Activated T-helper 1 cell treated with anti-CD3 and anti-CD28 coated beads, Interleukin-12 subunit alpha, Interleukin-12 subunit beta, Interleukin-2, Interleukin-4 antibody, amounts not matched to agents 30 ng/mL and 10 ng/mL and 1 ng/mL, durations not matched to agents 14 hours and 24 hours and 36 hours (primary cell): ENCODE data around the gene HLA-C. TPM values are rescaled to one million over a fixed set of nuclear protein-coding genes. Genes with fewer than 3 reads are reported as not detected.
"Not testable (repeated sequence)": the region's sequence is repeated elsewhere in the genome, so short reads cannot be mapped to it uniquely, and the experiment has no call there.

Experiments used
- DNase-seq: peaks from one replicate; pipeline ENCODE4 v3.0.0; 2021; ENCODE audit warnings: low spot score
- H3K27ac Mint-ChIP-seq: one replicate; pipeline ENCODE4 v1.8.0; 2021; ENCODE audit warnings: mild to moderate bottlenecking, mixed read lengths
- H3K27me3 Mint-ChIP-seq: one replicate; pipeline ENCODE4 v1.8.0; 2022; ENCODE audit warnings: mild to moderate bottlenecking, moderate library complexity, mixed read lengths; ENCODE audit not compliant: insufficient read depth
- H3K36me3 Mint-ChIP-seq: one replicate; pipeline ENCODE4 v1.8.0; 2021; ENCODE audit warnings: low read depth, mixed read lengths
- H3K4me1 Mint-ChIP-seq: one replicate; pipeline ENCODE4 v1.8.0; 2021; ENCODE audit warnings: low read depth, mixed read lengths
- H3K4me3 Mint-ChIP-seq: one replicate; pipeline ENCODE4 v1.8.0; 2021; ENCODE audit warnings: mild to moderate bottlenecking, moderate library complexity, mixed read lengths
- H3K9me3 Mint-ChIP-seq: one replicate; pipeline ENCODE4 v1.8.0; 2021; ENCODE audit warnings: mixed read lengths
- intact Hi-C: fragments of 100-400 bp; cut with micrococcal nuclease; formaldehyde crosslinking; loops from one replicate; pipeline ENCODE4 v1.15.1; 2024
- total RNA-seq: library from RNA; stranded (reverse); gene quantifications from 2 replicates; pipeline ENCODE4 v1.2.3, GENCODE V29; 2022

Gene HLA-C
- total RNA-seq, 1 donor from 2014 or later: 944 TPM

DNA sequence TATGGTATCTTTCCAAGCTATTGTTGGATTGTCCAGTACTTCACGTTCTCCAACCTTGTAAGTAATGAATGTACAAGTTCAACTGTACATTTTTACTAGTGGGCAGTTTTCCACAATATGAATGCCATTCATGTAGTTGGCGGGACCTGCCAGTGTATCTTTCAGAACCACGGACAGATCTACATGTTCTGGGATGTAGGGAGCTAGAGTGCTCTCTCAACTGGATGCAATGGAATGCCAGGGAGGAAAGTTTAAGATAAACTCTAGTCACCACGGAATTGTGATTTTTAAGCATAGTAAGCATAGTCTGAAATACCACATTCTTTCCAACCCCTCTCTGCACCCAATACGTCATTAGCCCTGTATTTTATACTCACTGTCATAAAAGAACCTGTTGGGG is 21.5 kb upstream of the HLA-C start:
- Mint-ChIP-seq H3K4me1 (peaks cover 12% of the 10 kb centered on the region), H3K4me3 (no peak overlapping the region), H3K36me3 (no peaks in the 10 kb centered on the region), H3K9me3 (no peaks in the 10 kb centered on the region), H3K27ac (no peak overlapping the region), H3K27me3 (peaks cover 29% of the 10 kb centered on the region)
- no peak for DNase-seq
- intact Hi-C loops: no loop called here

DNA sequence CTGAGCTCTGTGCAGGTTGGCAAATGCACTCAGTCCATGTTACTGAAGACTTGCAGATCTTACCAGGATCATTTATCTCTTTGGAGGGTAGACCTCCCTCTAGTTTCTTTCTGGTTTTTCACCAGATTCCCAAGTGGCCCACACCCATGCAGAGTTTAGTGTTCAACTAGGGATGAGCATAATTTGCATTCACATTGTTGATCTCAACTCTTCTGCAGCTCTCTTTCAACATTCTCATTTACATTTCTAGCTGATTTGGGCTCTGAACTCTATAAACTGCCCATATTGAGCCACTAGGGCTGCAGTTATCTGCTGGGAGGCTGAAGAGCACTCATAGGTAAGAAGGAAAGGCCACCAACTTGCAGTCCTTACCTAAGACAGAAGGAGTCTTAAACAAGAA is 17.9 kb upstream of the HLA-C start:
- no peak overlapping the region for H3K27ac Mint-ChIP-seq
- H3K36me3 Mint-ChIP-seq: no peaks in the 10 kb centered on the region
- DNase-seq: no peak
- peaks cover 16% of the 10 kb centered on the region for H3K27me3 Mint-ChIP-seq
- no peaks in the 10 kb centered on the region for H3K9me3 Mint-ChIP-seq
- intact Hi-C loops: no loop called here
- H3K4me1 Mint-ChIP-seq: peaks cover 12% of the 10 kb centered on the region
- no peak overlapping the region for H3K4me3 Mint-ChIP-seq

DNA sequence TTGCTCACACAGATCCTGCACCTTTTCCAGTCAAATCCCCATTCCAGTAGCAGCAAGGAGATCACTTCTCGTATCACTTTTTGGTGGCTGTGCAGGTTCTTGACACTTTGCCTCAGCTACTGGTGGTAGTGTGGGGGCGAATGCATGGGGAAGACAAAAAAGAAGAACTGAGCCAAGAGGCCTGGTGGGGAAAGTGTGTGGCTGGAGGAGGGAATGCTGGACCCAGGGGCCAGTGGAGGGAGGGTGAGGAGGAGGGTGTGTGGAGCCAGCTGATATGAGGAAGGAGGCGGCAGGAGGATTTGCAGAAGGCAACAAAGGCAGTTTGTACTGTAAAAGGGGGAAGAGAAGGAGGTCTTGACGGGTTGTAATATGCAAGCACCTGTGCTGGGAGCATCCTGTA is 15.7 kb upstream of the HLA-C start:
- no peak for DNase-seq
- H3K27me3 Mint-ChIP-seq: peaks cover 17% of the 10 kb centered on the region
- peaks cover 12% of the 10 kb centered on the region for H3K4me1 Mint-ChIP-seq
- intact Hi-C loops: no loop called here
- H3K27ac Mint-ChIP-seq: no peak overlapping the region
- no peak overlapping the region for H3K4me3 Mint-ChIP-seq
- H3K36me3 Mint-ChIP-seq: no peaks in the 10 kb centered on the region
- H3K9me3 Mint-ChIP-seq: no peaks in the 10 kb centered on the region

DNA sequence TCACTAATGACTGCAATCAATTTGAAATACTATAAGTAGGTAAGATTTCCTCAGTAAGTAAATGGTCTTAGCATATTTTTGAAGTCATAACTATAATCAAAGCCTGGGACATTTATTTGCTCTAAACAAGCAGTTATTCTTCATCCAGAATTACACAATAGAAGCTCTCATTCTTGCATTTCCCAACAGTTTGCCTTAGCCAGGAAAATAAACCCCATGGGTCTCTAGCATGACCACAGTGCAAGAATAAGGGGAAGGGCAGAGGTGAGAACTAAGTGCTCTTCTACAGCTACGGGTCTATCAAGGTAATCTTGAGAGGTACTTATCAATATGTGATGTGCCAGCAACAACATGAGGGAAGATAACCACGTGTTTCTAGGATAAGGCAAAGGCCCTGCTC is 14.1 kb upstream of the HLA-C start:
- intact Hi-C loops: no loop called here
- H3K27ac Mint-ChIP-seq: no peak overlapping the region
- H3K36me3 Mint-ChIP-seq: no peaks in the 10 kb centered on the region
- peaks cover 6% of the 10 kb centered on the region for H3K9me3 Mint-ChIP-seq
- peaks cover 12% of the 10 kb centered on the region for H3K4me1 Mint-ChIP-seq
- DNase-seq: no peak
- H3K4me3 Mint-ChIP-seq: no peak overlapping the region
- H3K27me3 Mint-ChIP-seq: peaks cover 24% of the 10 kb centered on the region

DNA sequence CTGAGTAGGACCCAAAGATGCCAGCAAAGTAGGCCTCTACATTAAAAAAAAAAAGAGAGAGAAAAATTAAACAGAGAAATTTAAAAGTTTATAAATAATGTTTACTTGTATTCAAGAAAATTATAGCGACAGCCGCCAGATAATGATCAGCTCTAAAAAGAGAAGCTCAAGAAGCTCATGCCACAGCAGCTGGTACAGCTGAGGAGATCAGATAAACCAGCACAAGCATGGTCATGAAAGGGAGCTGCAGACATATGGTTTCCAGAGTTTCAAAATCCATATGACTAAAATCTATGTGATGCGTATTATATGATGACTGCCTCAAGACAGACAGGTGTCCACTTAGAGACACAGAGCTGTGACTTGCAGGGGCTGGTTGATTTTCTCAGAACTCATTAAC is 13.6 kb upstream of the HLA-C start:
- H3K27ac Mint-ChIP-seq: no peak overlapping the region
- H3K4me3 Mint-ChIP-seq: no peak overlapping the region
- H3K27me3 Mint-ChIP-seq: peaks cover 24% of the 10 kb centered on the region
- H3K9me3 Mint-ChIP-seq: peaks cover 6% of the 10 kb centered on the region
- H3K36me3 Mint-ChIP-seq: no peaks in the 10 kb centered on the region
- intact Hi-C loops: no loop called here
- DNase-seq: no peak
- peaks cover 12% of the 10 kb centered on the region for H3K4me1 Mint-ChIP-seq

DNA sequence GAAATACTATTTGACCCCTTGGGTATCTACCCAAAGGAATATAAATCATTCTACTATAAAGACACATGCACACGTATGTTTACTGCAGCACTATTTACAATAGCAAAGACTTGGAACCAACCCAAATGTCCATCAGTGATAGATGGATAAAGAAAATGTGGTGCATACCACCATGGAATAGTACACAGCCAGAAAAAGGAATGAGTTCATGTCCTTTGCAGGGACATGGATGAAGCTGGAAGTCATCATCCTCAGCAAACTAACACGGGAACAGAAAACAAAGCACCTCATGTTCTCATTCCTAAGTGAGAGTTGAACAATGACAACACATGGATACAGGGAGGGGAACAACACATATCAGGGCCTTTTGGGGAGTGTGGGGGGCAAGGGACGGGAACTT is 7.8 kb upstream of the HLA-C start:
- DNase-seq, H3K9me3 Mint-ChIP-seq, intact Hi-C loops, H3K36me3 Mint-ChIP-seq, H3K27ac Mint-ChIP-seq, H3K4me3 Mint-ChIP-seq: not testable (repeated sequence)
- Mint-ChIP-seq H3K4me1 (peaks cover 12% of the 10 kb centered on the region), H3K27me3 (peaks cover 34% of the 10 kb centered on the region)

DNA sequence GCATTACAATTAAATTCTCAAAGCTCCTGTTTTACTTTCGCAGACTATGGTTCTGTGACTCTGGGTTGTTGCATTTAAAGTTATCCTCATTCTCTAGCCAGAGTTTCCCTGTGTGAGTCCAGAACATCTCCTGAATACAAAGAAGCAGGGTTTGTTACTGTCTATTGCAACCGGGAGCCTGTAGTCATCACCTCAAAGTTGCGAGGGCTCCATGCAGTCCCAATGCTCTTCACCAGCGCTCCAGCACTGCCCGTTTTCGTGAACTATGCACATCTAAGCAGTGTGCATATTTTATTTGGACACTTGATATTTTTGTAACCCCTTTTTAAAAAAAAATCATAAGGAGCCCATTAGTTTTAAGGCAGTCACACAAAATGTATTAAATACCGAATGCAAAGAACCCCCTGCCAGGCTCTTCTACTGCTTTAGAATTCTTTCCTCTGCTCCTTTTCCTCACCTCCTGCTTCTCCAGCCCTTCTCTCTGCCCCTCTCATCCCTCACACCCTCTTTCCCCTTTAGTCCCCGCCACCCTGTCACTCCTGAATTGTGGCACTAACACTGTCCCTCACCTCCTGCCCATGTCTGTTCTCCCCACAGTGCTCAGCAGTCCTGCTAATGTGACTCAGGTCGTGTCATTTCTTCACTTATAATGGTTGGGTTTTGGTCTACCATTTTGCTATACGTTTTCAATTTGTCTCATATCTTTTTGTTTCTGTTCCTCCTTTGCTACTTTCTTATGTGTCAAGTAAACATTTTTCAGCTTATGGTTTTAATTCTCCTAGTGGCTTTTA is 1.1 kb upstream of the HLA-C start:
- Mint-ChIP-seq H3K36me3 (peaks cover 30% of the 10 kb centered on the region), H3K27me3 (peaks cover 9% of the 10 kb centered on the region), H3K9me3 (no peaks in the 10 kb centered on the region), H3K4me1 (peaks cover 47% of the 10 kb centered on the region), H3K4me3 (peak overlapping the region; percentile 97), H3K27ac (peak overlapping the region; percentile 94)
- DNase-seq: no peak
- intact Hi-C loops: loop anchor here (1.0 to 5.0 kb wide), 6 partner anchors 69 to 344 kb away; partner anchors contain the start of genes AIF1, HLA-B and TCF19

DNA sequence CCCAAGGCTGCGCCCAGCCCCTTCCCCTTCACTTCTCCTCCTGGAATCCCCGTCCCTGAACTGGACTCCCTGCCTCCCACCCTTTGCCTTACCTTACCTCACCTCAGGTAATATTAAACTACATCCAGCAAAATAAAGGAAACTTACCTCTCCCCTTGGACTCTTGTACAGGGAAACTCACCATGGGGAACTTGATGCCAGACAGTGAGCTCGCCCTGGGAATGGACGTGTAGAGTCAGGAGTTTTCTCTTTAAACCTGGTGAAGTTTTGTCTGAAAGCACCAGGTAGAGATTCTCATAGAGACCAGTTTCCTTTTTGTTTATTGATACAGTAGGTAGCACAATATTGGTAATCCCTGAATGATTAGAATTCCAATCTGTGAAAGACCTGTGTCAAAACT is 544 bp upstream of the HLA-C start:
- H3K27ac Mint-ChIP-seq: peak overlapping the region; percentile 94
- intact Hi-C loops: loop anchor here (1.0 to 5.0 kb wide), 5 partner anchors 75 to 345 kb away; partner anchors contain the start of genes AIF1, HLA-B and TCF19
- peak overlapping the region; percentile 97 for H3K4me3 Mint-ChIP-seq
- H3K9me3 Mint-ChIP-seq: no peaks in the 10 kb centered on the region
- H3K36me3 Mint-ChIP-seq: peaks cover 36% of the 10 kb centered on the region
- peaks cover 9% of the 10 kb centered on the region for H3K27me3 Mint-ChIP-seq
- DNase-seq: no peak
- H3K4me1 Mint-ChIP-seq: peaks cover 53% of the 10 kb centered on the region

DNA sequence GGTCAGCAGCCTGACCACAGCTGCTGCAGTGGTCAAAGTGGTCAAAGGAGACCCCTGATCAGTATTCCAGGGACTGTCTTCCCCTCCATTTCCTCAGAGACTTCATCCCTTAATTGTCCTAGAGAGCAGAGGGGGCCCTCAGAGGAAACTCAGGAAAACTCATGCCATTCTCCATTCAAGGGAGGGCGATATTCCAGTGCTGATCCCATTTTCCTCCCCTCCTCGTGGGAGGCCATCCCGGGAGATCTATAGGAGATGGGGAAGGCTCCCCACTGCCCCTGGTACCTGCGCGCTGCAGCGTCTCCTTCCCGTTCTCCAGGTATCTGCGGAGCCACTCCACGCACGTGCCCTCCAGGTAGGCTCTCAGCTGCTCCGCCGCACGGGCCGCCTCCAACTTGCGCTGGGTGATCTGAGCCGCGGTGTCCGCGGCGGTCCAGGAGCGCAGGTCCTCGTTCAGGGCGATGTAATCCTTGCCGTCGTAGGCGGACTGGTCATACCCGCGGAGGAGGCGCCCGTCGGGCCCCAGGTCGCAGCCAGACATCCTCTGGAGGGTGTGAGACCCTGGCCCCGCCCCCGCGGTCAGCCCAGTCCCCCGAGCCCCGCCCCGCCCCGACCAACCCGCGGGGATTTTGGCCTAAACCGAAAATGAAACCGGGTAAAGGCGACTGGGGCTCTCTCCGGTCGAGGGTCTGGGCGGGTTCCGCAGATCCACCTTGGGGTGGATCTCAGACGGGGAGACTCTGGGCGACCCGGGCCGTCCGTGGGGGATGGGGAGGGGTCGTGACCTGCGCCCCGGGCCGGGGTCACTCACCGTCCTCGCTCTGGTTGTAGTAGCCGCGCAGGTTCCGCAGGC is 878 bp downstream of the HLA-C start:
- peaks cover 35% of the 10 kb centered on the region for H3K36me3 Mint-ChIP-seq
- H3K4me3 Mint-ChIP-seq: peak overlapping the region; percentile 97
- H3K27me3 Mint-ChIP-seq: peaks cover 2% of the 10 kb centered on the region
- H3K4me1 Mint-ChIP-seq: peaks cover 48% of the 10 kb centered on the region
- no peaks in the 10 kb centered on the region for H3K9me3 Mint-ChIP-seq
- DNase-seq: peak; percentile 37
- intact Hi-C loops: loop anchor here (5.0 kb wide), 1 partner anchor 346 kb away; the partner anchor contains the start of gene AIF1
- peak overlapping the region; percentile 94 for H3K27ac Mint-ChIP-seq

DNA sequence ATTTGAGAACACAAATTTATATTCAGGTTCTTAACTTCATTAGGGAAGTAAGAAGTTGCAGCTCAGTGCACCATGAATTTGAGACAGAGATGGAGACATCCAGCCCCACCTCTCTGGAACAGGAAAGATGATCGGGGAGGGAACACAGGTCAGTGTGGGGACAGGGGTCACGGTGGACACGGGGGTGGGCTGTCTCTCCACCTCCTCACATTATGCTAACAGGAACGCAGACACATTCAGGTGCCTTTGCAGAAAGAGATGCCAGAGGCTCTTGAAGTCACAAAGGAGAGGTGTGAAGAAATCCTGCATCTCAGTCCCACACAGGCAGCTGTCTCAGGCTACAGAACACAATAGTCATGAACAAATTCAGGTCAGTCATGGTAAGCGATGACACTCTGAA is 3.1 kb downstream of the HLA-C start:
- H3K4me1 Mint-ChIP-seq: peaks cover 35% of the 10 kb centered on the region
- H3K9me3 Mint-ChIP-seq: no peaks in the 10 kb centered on the region
- intact Hi-C loops: loop anchor here (1.0 kb wide), 1 partner anchor 85 kb away; no protein-coding TSS in a partner anchor
- peak overlapping the region; percentile 97 for H3K4me3 Mint-ChIP-seq
- H3K27ac Mint-ChIP-seq: peak overlapping the region; percentile 43
- no peaks in the 10 kb centered on the region for H3K27me3 Mint-ChIP-seq
- peaks cover 35% of the 10 kb centered on the region for H3K36me3 Mint-ChIP-seq
- no peak for DNase-seq

DNA sequence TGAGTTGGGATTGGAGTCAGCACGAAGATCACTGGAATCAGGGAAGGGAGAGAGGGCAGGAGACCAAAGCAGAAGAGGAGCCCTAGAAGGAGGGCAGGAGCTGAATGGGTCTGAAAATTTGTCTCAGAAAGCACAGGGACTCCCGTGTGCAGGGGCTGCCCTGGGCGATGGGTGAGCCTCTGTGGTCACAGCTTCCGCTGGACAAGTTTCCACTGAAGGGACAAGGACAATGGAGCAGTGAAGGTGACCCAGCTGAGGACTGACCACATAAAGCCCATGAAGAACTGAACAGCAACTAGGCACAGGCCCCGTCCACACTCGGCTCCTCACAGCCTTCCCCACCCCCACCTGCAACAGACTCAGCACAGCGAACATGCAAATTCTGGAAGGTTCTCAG is 3.5 kb downstream of the HLA-C start:
- peaks cover 31% of the 10 kb centered on the region for H3K4me1 Mint-ChIP-seq
- no peaks in the 10 kb centered on the region for H3K27me3 Mint-ChIP-seq
- no peaks in the 10 kb centered on the region for H3K9me3 Mint-ChIP-seq
- H3K36me3 Mint-ChIP-seq: peaks cover 35% of the 10 kb centered on the region
- DNase-seq: no peak
- intact Hi-C loops: no loop called here
- H3K4me3 Mint-ChIP-seq: peak overlapping the region; percentile 97
- no peak overlapping the region for H3K27ac Mint-ChIP-seq

DNA sequence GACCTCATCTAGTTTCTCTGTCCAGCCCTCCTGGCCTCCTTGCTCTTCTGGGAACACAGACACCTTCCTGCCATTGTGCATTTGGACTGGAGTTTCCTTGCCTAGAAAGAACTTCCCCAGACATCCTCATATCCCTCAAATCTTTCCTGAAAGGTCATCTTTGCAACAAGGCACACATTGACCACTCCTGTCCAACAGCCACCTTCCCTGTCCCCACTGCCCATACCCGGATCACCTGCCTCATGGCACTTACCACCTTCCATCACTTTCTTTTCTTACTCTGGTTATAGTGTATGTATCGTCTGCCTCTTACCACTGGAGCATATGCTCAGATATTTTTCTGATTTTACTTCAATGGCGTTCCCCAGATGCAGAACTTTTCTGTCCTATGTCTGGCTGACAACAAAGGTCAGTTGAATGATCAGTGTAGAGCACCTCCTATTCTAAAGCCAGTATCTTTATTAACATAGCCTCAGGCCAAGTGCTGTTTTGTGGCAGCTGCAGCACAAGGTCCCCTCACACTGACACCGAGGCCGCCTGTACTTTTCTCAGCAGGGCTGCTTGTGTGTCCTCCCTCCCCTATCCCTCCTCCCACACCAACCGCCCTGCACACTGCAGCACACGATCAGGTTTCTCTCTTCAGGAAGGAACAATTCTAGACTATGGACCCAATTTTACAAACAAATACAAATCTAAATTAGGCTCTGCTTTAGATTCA is 4.1 kb downstream of the HLA-C start:
- H3K9me3 Mint-ChIP-seq: no peaks in the 10 kb centered on the region

More for the DNA sequence above, 4.1 kb downstream of the HLA-C start:
- H3K4me3 Mint-ChIP-seq: peak overlapping the region; percentile 4
- H3K27ac Mint-ChIP-seq: peak overlapping the region; percentile 30
- H3K27me3 Mint-ChIP-seq: no peaks in the 10 kb centered on the region
- peaks cover 25% of the 10 kb centered on the region for H3K4me1 Mint-ChIP-seq
- no peak for DNase-seq
- intact Hi-C loops: no loop called here
- H3K36me3 Mint-ChIP-seq: peaks cover 35% of the 10 kb centered on the region
